GM12878 (cell line): ENCODE data around the gene ADK. TPM values are rescaled to one million over a fixed set of nuclear protein-coding genes. Genes with fewer than 3 reads are reported as not detected.

Experiments used
- ATAC-seq: fragments of 200-7000 bp; cut with Tn5 transposase; 3 replicates; pipeline ENCODE4 v1.9.1; 2020; ENCODE audit warnings: mild to moderate bottlenecking, moderate library complexity
- BruUV-seq: library from RNA; stranded (reverse); fragments of 400-500 nt; replicated peaks from 2 replicates; lab custom pipeline; 2021; lab: Mats Ljungman, UMichigan
- CTCF ChIA-PET: fragments of 300-600 bp; sonication (Branson Sonifier 250); formaldehyde crosslinking; extraction: SDS; loops from one replicate; lab custom pipeline; 2021; ENCODE audit warnings: inconsistent platforms; lab: Yijun Ruan, JAX
- POLR2A ChIA-PET: fragments of 350-600 bp; formaldehyde crosslinking; extraction: SDS; loops from one replicate; lab custom pipeline; 2021; ENCODE audit warnings: inconsistent platforms; lab: Charles Lee
- RAD21 ChIA-PET: fragments of 300-600 bp; sonication (Branson Sonifier 250); formaldehyde crosslinking; loops from one replicate; lab custom pipeline; 2023; ENCODE audit warnings: antibody characterized with exemption; ENCODE audit not compliant: unreplicated experiment; lab: Charles Lee
- SMC1A ChIA-PET: fragments of 300-600 bp; sonication (Branson Sonifier 250); formaldehyde crosslinking; loops from one replicate; lab custom pipeline; 2023; ENCODE audit not compliant: unreplicated experiment, uncharacterized antibody; lab: Charles Lee
- DNase-seq: peaks from one replicate; pipeline ENCODE4 v3.0.0-alpha.2; 2011; ENCODE audit warnings: low read depth, low spot score
- FAIRE-seq: peaks from 3 replicates; lab custom pipeline; 2011; peaks lifted over from hg19 to GRCh38; lab: Jason Lieb, UNC
- H2AFZ ChIP-seq: 2 replicates; pipeline ENCODE4 v1.6.0; 2011; ENCODE audit warnings: low read depth, low read length, control low read depth; ENCODE audit not compliant: control insufficient read depth
- H3K27ac ChIP-seq: 2 replicates; pipeline ENCODE4 v1.5.1; 2011; ENCODE audit warnings: control low read depth; ENCODE audit not compliant: control insufficient read depth, insufficient read depth
- H3K27me3 ChIP-seq, 2 experiments: replicated peaks in 1 of 2; 2 replicates each; pipeline versions ENCODE4 v1.6.0 to v1.6.1; 2011; ENCODE audit warnings: low read length in 1 of 2; ENCODE audit not compliant: control insufficient read depth in 2 of 2, insufficient read depth in 2 of 2
- H3K36me3 ChIP-seq, 2 experiments: 2 replicates each; pipeline ENCODE4 v1.5.1; 2011; ENCODE audit warnings: low read length in 1 of 2; ENCODE audit not compliant: control insufficient read depth in 2 of 2, insufficient read depth in 2 of 2
- H3K4me1 ChIP-seq: 2 replicates; pipeline ENCODE4 v1.6.1; 2011; ENCODE audit warnings: mild to moderate bottlenecking, low read length, moderate library complexity, mixed read lengths; ENCODE audit not compliant: control insufficient read depth, insufficient read depth
- H3K4me2 ChIP-seq: 2 replicates; pipeline ENCODE4 v1.6.0; 2011; ENCODE audit warnings: control low read depth; ENCODE audit not compliant: control insufficient read depth, insufficient read depth
- H3K4me3 ChIP-seq: fragments of 200-600 bp; sonication (generic); 2 replicates; pipeline ENCODE4 v1.5.1; 2016
- H3K79me2 ChIP-seq: 2 replicates; pipeline ENCODE4 v1.6.0; 2011; ENCODE audit warnings: low read length; ENCODE audit not compliant: control insufficient read depth, insufficient read depth
- H3K9ac ChIP-seq: 2 replicates; pipeline ENCODE4 v1.8.0; 2011; ENCODE audit warnings: low read length, control low read depth, mixed read lengths; ENCODE audit not compliant: control insufficient read depth, insufficient read depth
- H3K9me3 ChIP-seq: replicated peaks from 3 replicates; pipeline ENCODE4 v1.5.1; 2011; ENCODE audit warnings: mild to moderate bottlenecking, low read length; ENCODE audit not compliant: control insufficient read depth, insufficient read depth
- H4K20me1 ChIP-seq: 2 replicates; pipeline ENCODE4 v1.6.0; 2011; ENCODE audit not compliant: control insufficient read depth, insufficient read depth
- ATF7 ChIP-seq: fragments of 450-650 bp; IDR thresholded peaks from 2 replicates; pipeline ENCODE4 v1.6.1; 2016; ENCODE audit warnings: low read depth, mild to moderate bottlenecking
- CBX5 ChIP-seq: sonication (generic); IDR thresholded peaks from 2 replicates; pipeline ENCODE4 v1.6.1; 2016; ENCODE audit warnings: low read depth, moderate library complexity, mild to moderate bottlenecking, inconsistent platforms
- HDAC2 ChIP-seq: fragments of 200-600 bp; sonication (generic); IDR thresholded peaks from 2 replicates; pipeline ENCODE4 v1.6.1; 2017
- KAT2A ChIP-seq: conservative IDR thresholded peaks from 2 replicates; pipeline ENCODE4 v1.6.1; 2011; ENCODE audit warnings: low read depth, low read length; ENCODE audit not compliant: control insufficient read depth
- KLF5 ChIP-seq: fragments of 450-650 bp; IDR thresholded peaks from 2 replicates; pipeline ENCODE4 v1.6.1; 2014; ENCODE audit warnings: mild to moderate bottlenecking; ENCODE audit not compliant: partially characterized antibody
- MXI1 ChIP-seq: fragments of 150-350 bp; IDR thresholded peaks from 2 replicates; pipeline ENCODE4 v1.6.1; 2011; ENCODE audit warnings: low read depth, mild to moderate bottlenecking, inconsistent platforms, low read length, improper control_type of control experiment
- NR2C2 ChIP-seq: IDR thresholded peaks from 2 replicates; pipeline ENCODE4 v1.6.1; 2011; ENCODE audit warnings: borderline replicate concordance, low read depth; ENCODE audit not compliant: control insufficient read depth, insufficient read length
- PAX5 ChIP-seq: IDR thresholded peaks from 2 replicates; pipeline ENCODE4 v1.6.1; 2011; ENCODE audit warnings: low read depth, low read length, borderline replicate concordance
- POLR2A ChIP-seq: IDR thresholded peaks from 2 replicates; pipeline ENCODE4 v1.6.1; 2011; ENCODE audit warnings: low read depth, mild to moderate bottlenecking, low read length
- RB1 ChIP-seq: fragments of 450-650 bp; formaldehyde crosslinking; IDR thresholded peaks from 2 replicates; pipeline ENCODE4 v1.6.1; 2017; ENCODE audit warnings: mild to moderate bottlenecking, borderline replicate concordance
- SPI1 ChIP-seq: IDR thresholded peaks from 2 replicates; pipeline ENCODE4 v1.6.1; 2011; ENCODE audit warnings: low read depth, mild to moderate bottlenecking, low read length, moderate library complexity, borderline replicate concordance; ENCODE audit not compliant: insufficient read depth
- TBL1XR1 ChIP-seq: IDR thresholded peaks from 2 replicates; pipeline ENCODE4 v1.6.1; 2012; ENCODE audit warnings: low read depth, low read length, improper control_type of control experiment
- in situ Hi-C: fragments of 300-500 bp; cut with MboI; formaldehyde crosslinking; loops from 9 replicates; pipeline ENCODE4 v1.14.3; 2018; ENCODE audit warnings: mixed read lengths
- intact Hi-C: fragments of 100-400 bp; cut with micrococcal nuclease; formaldehyde crosslinking; loops from one replicate; pipeline ENCODE4 v1.14.2; 2022; ENCODE audit not compliant: unreplicated experiment
- polyA plus RNA-seq, 11 experiments: library from polyadenylated mRNA; depleted of rRNA in 4 of 11; unstranded in 6 of 11; stranded (reverse) in 5 of 11; fragments of >200 nt; fragmentation: Nextera tagmentation in 4 of 11; fragmentation: Illumina TruSeq in 1 of 11; extraction: Ambion mirVana in 4 of 11; extraction: Trizol in 1 of 11; gene quantifications; 1 replicate in 1 of 11; 2 replicates in 10 of 11; pipeline versions ENCODE4 v1.2.1 to v1.2.3, GENCODE V29; 2011 to 2016; ENCODE audit warnings: inconsistent platforms in 2 of 11, missing spikeins in 2 of 11, low read depth in 1 of 11
- total RNA-seq, 4 experiments: library from RNA; depleted of rRNA in 3 of 4; stranded (reverse); fragments of >200 nt in 3 of 4; fragmentation: Illumina TruSeq in 1 of 4; extraction: Trizol in 1 of 4; gene quantifications; 2 replicates each; pipeline versions ENCODE4 v1.2.1 to v1.2.3, GENCODE V29; 2013 to 2021
- TF ChIP-seq, protein P1 (sequence below): fragments of 450-650 bp; IDR thresholded peaks from 2 replicates; pipeline ENCODE4 v1.6.1; 2017; ENCODE audit warnings: mild to moderate bottlenecking, moderate library complexity
- TF ChIP-seq, protein P2 (sequence below): fragments of 450-650 bp; IDR thresholded peaks from 2 replicates; pipeline ENCODE4 v1.6.1; 2017; ENCODE audit warnings: mild to moderate bottlenecking
- TF ChIP-seq, protein P3 (sequence below): IDR thresholded peaks from 2 replicates; pipeline ENCODE4 v1.6.1; 2012; ENCODE audit warnings: low read depth, low read length, improper control_type of control experiment

ADK gene
- total and polyA plus RNA-seq, 10 of the 15 experiments (the other 5 are each of a cell fraction or from before 2014, with no cell fraction given), result 42.0 to 151 (median 81.6) TPM

DNA sequence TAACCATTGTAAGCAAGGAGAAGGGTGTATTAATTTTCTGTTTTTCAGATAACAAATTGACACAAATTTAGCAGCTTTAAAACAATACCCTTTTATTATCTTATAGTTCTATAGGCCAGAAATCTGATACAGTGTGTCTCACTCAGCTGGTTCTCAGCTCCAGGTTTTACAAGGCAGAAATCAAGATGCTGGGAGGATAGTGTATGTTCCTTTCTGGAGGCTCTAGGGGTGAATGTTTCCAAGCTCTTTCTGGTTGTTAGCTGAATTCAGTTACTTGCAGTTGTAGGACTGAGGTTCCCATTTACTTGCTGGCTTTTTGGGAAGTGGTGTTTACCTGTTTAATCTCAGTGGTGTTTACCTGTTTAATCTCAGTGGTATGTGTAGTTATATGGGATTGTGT, 125.4 kb downstream of the ADK start:
- in situ Hi-C loops, result no loop called here
- RAD21 ChIA-PET, result interaction anchor here (0.6 to 1.5 kb wide), 6 partner anchors 9 to 743 kb away, joined by 3 to 5 read pairs (median 4); no protein-coding TSS in a partner anchor

More for the DNA sequence above, 125.4 kb downstream of the ADK start:
- FAIRE-seq (no peak), DNase-seq (no peak), ATAC-seq (no peak)
- Histone ChIP-seq H2AFZ (no peak overlapping the region), H4K20me1 (no peaks in the 10 kb centered on the region), H3K9me3 (no peaks in the 10 kb centered on the region; the same call in 2 of the 3 replicates), H3K27ac (no peak overlapping the region), H3K4me2 (no peak overlapping the region), H3K27me3 (no peaks in the 10 kb centered on the region), H3K36me3 (no peaks in the 10 kb centered on the region), H3K9ac (no peak overlapping the region), H3K4me3 (no peak overlapping the region), H3K79me2 (no peaks in the 10 kb centered on the region), H3K4me1 (no peaks in the 10 kb centered on the region)
- CTCF ChIA-PET, result interaction anchor here (0.5 to 1.5 kb wide), 7 partner anchors 17 to 824 kb away, joined by 3 to 10 read pairs (median 4); no protein-coding TSS in a partner anchor
- SMC1A ChIA-PET, result interaction anchor here (0.6 to 3.3 kb wide), 14 partner anchors 9 to 959 kb away, joined by 3 to 13 read pairs (median 4); partner anchors contain the start of gene COMTD1
- POLR2A ChIA-PET, result interaction anchor here (0.9 kb wide), 1 partner anchor 32 kb away, joined by 3 read pairs; no protein-coding TSS in a partner anchor
- intact Hi-C loops, result no loop called here
- BruUV-seq, result no TSS peak
- no peak for TF ChIP-seq NR2C2
- no peak for TF ChIP-seq TBL1XR1
- no peak for TF ChIP-seq ATF7
- TF ChIP-seq HDAC2, result no peak
- no peak for TF ChIP-seq CBX5
- TF ChIP-seq KLF5, result no peak
- TF ChIP-seq SPI1, result no peak
- TF ChIP-seq, protein P1, sequence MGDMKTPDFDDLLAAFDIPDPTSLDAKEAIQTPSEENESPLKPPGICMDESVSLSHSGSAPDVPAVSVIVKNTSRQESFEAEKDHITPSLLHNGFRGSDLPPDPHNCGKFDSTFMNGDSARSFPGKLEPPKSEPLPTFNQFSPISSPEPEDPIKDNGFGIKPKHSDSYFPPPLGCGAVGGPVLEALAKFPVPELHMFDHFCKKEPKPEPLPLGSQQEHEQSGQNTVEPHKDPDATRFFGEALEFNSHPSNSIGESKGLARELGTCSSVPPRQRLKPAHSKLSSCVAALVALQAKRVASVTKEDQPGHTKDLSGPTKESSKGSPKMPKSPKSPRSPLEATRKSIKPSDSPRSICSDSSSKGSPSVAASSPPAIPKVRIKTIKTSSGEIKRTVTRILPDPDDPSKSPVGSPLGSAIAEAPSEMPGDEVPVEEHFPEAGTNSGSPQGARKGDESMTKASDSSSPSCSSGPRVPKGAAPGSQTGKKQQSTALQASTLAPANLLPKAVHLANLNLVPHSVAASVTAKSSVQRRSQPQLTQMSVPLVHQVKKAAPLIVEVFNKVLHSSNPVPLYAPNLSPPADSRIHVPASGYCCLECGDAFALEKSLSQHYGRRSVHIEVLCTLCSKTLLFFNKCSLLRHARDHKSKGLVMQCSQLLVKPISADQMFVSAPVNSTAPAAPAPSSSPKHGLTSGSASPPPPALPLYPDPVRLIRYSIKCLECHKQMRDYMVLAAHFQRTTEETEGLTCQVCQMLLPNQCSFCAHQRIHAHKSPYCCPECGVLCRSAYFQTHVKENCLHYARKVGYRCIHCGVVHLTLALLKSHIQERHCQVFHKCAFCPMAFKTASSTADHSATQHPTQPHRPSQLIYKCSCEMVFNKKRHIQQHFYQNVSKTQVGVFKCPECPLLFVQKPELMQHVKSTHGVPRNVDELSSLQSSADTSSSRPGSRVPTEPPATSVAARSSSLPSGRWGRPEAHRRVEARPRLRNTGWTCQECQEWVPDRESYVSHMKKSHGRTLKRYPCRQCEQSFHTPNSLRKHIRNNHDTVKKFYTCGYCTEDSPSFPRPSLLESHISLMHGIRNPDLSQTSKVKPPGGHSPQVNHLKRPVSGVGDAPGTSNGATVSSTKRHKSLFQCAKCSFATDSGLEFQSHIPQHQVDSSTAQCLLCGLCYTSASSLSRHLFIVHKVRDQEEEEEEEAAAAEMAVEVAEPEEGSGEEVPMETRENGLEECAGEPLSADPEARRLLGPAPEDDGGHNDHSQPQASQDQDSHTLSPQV, result no peak
- TF ChIP-seq, protein P2, sequence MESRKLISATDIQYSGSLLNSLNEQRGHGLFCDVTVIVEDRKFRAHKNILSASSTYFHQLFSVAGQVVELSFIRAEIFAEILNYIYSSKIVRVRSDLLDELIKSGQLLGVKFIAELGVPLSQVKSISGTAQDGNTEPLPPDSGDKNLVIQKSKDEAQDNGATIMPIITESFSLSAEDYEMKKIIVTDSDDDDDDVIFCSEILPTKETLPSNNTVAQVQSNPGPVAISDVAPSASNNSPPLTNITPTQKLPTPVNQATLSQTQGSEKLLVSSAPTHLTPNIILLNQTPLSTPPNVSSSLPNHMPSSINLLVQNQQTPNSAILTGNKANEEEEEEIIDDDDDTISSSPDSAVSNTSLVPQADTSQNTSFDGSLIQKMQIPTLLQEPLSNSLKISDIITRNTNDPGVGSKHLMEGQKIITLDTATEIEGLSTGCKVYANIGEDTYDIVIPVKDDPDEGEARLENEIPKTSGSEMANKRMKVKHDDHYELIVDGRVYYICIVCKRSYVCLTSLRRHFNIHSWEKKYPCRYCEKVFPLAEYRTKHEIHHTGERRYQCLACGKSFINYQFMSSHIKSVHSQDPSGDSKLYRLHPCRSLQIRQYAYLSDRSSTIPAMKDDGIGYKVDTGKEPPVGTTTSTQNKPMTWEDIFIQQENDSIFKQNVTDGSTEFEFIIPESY, result no peak
- no peak for TF ChIP-seq PAX5
- no peak for TF ChIP-seq MXI1
- TF ChIP-seq POLR2A, result no peak
- no peak for TF ChIP-seq RB1
- TF ChIP-seq KAT2A, result no peak
- TF ChIP-seq, protein P3, sequence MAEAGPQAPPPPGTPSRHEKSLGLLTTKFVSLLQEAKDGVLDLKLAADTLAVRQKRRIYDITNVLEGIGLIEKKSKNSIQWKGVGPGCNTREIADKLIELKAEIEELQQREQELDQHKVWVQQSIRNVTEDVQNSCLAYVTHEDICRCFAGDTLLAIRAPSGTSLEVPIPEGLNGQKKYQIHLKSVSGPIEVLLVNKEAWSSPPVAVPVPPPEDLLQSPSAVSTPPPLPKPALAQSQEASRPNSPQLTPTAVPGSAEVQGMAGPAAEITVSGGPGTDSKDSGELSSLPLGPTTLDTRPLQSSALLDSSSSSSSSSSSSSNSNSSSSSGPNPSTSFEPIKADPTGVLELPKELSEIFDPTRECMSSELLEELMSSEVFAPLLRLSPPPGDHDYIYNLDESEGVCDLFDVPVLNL, result no peak
